Sigmoid colon (tissue), 7 donors: ENCODE data around the gene MOGAT2. TPM values are rescaled to one million over a fixed set of nuclear protein-coding genes. Genes with fewer than 3 reads are reported as not detected.

Experiments used
- DNase-seq: peaks from one replicate; pipeline ENCODE4 v3.0.0-alpha.2; 2019
- H3K27ac ChIP-seq, 4 donors: fragments of 200-600 bp; sonication (generic); one replicate each; pipeline ENCODE4 v1.5.1; 2016 to 2019; ENCODE audit warnings: mild to moderate bottlenecking in 1 of 4
- H3K27me3 ChIP-seq, 3 donors: fragments of 200-600 bp; sonication (generic); one replicate each; pipeline ENCODE4 v1.5.1; 2019; ENCODE audit warnings: mild to moderate bottlenecking in 1 of 3
- H3K36me3 ChIP-seq, 4 donors: fragments of 200-600 bp; sonication (generic); one replicate each; pipeline ENCODE4 v1.5.1; 2016 to 2019
- H3K4me1 ChIP-seq, 4 donors: fragments of 200-600 bp; sonication (generic); one replicate each; pipeline ENCODE4 v1.5.1; 2017 to 2019
- H3K4me3 ChIP-seq, 4 donors: fragments of 200-600 bp; sonication (generic); one replicate each; pipeline ENCODE4 v1.5.1; 2017 to 2019; ENCODE audit warnings: mild to moderate bottlenecking in 2 of 4, moderate library complexity in 1 of 4
- H3K9me3 ChIP-seq, 4 donors: fragments of 200-600 bp in 3 of 4; sonication (generic) in 3 of 4; one replicate each; pipeline versions ENCODE4 v1.5.1 to v1.6.1; 2013 to 2019
- EP300 ChIP-seq, 4 donors: sonication (generic); formaldehyde crosslinking; IDR thresholded peaks; one replicate each; pipeline ENCODE4 v1.6.1; 2017; ENCODE audit warnings: antibody characterized with exemption in 4 of 4
- POLR2A ChIP-seq, 2 donors: fragments of 450-650 bp; IDR thresholded peaks; one replicate each; pipeline ENCODE4 v1.6.1; 2016; ENCODE audit warnings: antibody characterized with exemption in 2 of 2, mild to moderate bottlenecking in 2 of 2, moderate library complexity in 2 of 2
- POLR2AphosphoS5 ChIP-seq, 4 donors: sonication (generic); formaldehyde crosslinking; IDR thresholded peaks; one replicate each; pipeline ENCODE4 v1.6.1; 2017; ENCODE audit warnings: antibody characterized with exemption in 4 of 4
- WGBS, 2 donors: extraction: QIAGEN DNeasy Blood & Tissue Kit; methylation state at CpG; one replicate each; pipeline ENCODE4 v1.1.7; 2013; 5-methylcytosine and 5-hydroxymethylcytosine counted together
- intact Hi-C: fragments of 100-400 bp; cut with DNase I; formaldehyde crosslinking; loops from one replicate; pipeline ENCODE4 v1.15.1; 2023
- polyA plus RNA-seq, 3 donors: library from polyadenylated mRNA; stranded (reverse); fragments of 200-250 nt; gene quantifications; one replicate each; pipeline ENCODE4 v1.2.3, GENCODE V29; 2013
- small RNA-seq, 3 donors: library from RNA; depleted of rRNA; stranded (forward); fragments of <200 nt; gene quantifications; one replicate each; pipeline ENCODE3, GENCODE V24; 2016
- total RNA-seq, 4 donors: library from RNA; depleted of rRNA; stranded (reverse); fragments of >200 nt; gene quantifications; one replicate each; pipeline ENCODE4 v1.1.0, GENCODE V29; 2016
- TF ChIP-seq, protein P1 (sequence below), 4 experiments: fragments of 450-650 bp in 3 of 4; fragments of 200-600 bp in 1 of 4; IDR thresholded peaks; one replicate each; pipeline ENCODE4 v1.5.1; 2016 to 2019; ENCODE audit warnings: antibody characterized with exemption in 4 of 4, mild to moderate bottlenecking in 3 of 4, moderate library complexity in 2 of 4
- donor health status: healthy with polysubstance abuse.
- donor health status: Bipolar disorder and iron deficiency.
- donor health status: healthy.

MOGAT2 gene
- total and polyA plus RNA-seq, 7 donors: 0.36 to 98.5 (median 27.3) TPM; not detected in 3

DNA sequence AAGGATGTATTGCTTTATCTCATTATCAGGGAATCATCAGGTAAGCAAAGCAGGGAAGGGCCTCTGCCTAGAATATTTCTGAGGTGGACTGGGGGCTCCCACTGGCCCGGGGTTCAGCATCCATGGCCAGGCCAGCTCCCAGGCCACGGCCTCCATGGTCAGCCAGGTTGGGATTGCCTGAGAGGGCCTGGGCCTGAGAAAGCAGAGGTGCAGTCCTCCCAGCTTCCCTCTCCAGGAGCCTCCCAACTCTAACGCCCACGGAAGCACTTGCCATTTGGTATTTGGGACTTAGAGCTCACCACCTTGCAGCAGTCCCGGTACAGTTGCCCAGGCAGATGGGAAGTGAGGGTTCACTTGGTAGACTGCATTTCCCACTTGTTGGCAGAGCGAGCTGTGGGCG lies 63.7 kb downstream of the MOGAT2 start:
- TF ChIP-seq, protein P1, sequence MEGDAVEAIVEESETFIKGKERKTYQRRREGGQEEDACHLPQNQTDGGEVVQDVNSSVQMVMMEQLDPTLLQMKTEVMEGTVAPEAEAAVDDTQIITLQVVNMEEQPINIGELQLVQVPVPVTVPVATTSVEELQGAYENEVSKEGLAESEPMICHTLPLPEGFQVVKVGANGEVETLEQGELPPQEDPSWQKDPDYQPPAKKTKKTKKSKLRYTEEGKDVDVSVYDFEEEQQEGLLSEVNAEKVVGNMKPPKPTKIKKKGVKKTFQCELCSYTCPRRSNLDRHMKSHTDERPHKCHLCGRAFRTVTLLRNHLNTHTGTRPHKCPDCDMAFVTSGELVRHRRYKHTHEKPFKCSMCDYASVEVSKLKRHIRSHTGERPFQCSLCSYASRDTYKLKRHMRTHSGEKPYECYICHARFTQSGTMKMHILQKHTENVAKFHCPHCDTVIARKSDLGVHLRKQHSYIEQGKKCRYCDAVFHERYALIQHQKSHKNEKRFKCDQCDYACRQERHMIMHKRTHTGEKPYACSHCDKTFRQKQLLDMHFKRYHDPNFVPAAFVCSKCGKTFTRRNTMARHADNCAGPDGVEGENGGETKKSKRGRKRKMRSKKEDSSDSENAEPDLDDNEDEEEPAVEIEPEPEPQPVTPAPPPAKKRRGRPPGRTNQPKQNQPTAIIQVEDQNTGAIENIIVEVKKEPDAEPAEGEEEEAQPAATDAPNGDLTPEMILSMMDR (IDR thresholded peaks at IDR 0.05): no peak
- no peak for TF ChIP-seq POLR2AphosphoS5 (IDR thresholded peaks at IDR 0.05)
- no peak for TF ChIP-seq POLR2A (IDR thresholded peaks at IDR 0.05)
- no peak for TF ChIP-seq EP300 (IDR thresholded peaks at IDR 0.05)
- intact Hi-C loops: no loop called here
- Histone ChIP-seq H3K27me3 (no peaks in the 10 kb centered on the region), H3K4me3 (no peak overlapping the region), H3K27ac (no peak overlapping the region), H3K9me3 (no peaks in the 10 kb centered on the region), H3K4me1 (no peaks in the 10 kb centered on the region), H3K36me3 (no peaks in the 10 kb centered on the region)
- DNase-seq: no peak
- 94 to 97% methylated on average over 7 of the region's 7 CpGs for WGBS, 2 donors

DNA sequence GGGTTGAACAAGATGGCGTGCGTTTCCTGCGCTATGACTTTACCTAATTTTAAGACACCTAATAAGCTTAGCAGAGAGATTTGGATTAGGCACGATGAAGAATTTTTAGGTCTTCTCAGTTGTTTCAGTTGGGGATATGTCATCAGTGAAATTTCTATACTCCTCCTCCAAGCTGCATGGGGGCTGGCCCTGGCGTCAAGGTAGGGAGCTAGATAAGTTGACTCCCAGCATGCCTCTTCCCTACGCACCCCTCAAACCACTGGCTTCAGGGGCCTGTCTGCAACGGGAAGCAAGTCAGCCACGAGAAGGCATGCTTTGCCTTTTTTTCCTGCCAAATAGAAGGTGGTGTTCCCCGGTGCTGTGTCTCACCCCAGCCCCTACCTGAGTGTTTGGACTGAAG lies 64.2 kb downstream of the MOGAT2 start:
- Histone ChIP-seq H3K4me1 (no peaks in the 10 kb centered on the region), H3K36me3 (no peaks in the 10 kb centered on the region), H3K27ac (no peak overlapping the region), H3K9me3 (no peaks in the 10 kb centered on the region), H3K27me3 (no peaks in the 10 kb centered on the region), H3K4me3 (no peak overlapping the region)
- TF ChIP-seq POLR2A (IDR thresholded peaks at IDR 0.05) (no peak), EP300 (IDR thresholded peaks at IDR 0.05) (no peak), POLR2AphosphoS5 (IDR thresholded peaks at IDR 0.05) (no peak)
- TF ChIP-seq, protein P1 (IDR thresholded peaks at IDR 0.05): no peak
- intact Hi-C loops: no loop called here
- 92 to 95% methylated on average over 9 of the region's 9 CpGs for WGBS, 2 donors
- DNase-seq: no peak

Small RNA genes lying within 50 kb of the gene (small RNA-seq; reads per million reads assigned to genes)
- 0 reads per million in 3 donors for gene RN7SL786P

Other genes starting within 250 kb of the MOGAT2 start
- gene GDPD5, start 191.9 kb upstream of the MOGAT2 start, total RNA-seq: 1 to 10 TPM; 4.3 to 7.5 (median 5.8) TPM
- 1 to 10 TPM in 2 of 3 donors, not detected in 1; 2.4 to 8.1 TPM for gene GDPD5, start 191.9 kb upstream of the MOGAT2 start, polyA plus RNA-seq
- gene SERPINH1, start 155.6 kb upstream of the MOGAT2 start, total RNA-seq: 100 to 1,000 TPM; 151 to 201 (median 172) TPM
- gene SERPINH1, start 155.6 kb upstream of the MOGAT2 start, polyA plus RNA-seq: 10 to 100 TPM; 12.0 to 57.1 (median 17.6) TPM
- 10 to 100 TPM in 3 of 4 donors, 1 to 10 TPM in 1; 6.7 to 24.9 (median 16.6) TPM for gene MAP6, start 48.8 kb upstream of the MOGAT2 start, total RNA-seq
- gene MAP6, start 48.8 kb upstream of the MOGAT2 start, polyA plus RNA-seq: 1 to 10 TPM in 1 of 3 donors, under 1 TPM in 1, not detected in 1; 0.60 to 2.0 TPM
- 10 to 100 TPM in 1 of 4 donors, 1 to 10 TPM in 1, under 1 TPM in 2; 0.55 to 20.3 (median 0.92) TPM for gene DGAT2, start 50.9 kb downstream of the MOGAT2 start, total RNA-seq
- 10 to 100 TPM in 1 of 3 donors, 1 to 10 TPM in 2; 1.2 to 16.5 (median 3.6) TPM for gene DGAT2, start 50.9 kb downstream of the MOGAT2 start, polyA plus RNA-seq
- gene UVRAG, start 97.4 kb downstream of the MOGAT2 start, total RNA-seq: 10 to 100 TPM; 29.3 to 43.2 (median 35.6) TPM
- 10 to 100 TPM in 1 of 3 donors, 1 to 10 TPM in 2; 4.9 to 10.8 (median 6.6) TPM for gene UVRAG, start 97.4 kb downstream of the MOGAT2 start, polyA plus RNA-seq